ENCODE measurements around the gene RAP1GAP.
"Not testable (repeated sequence)": the region's sequence is repeated elsewhere in the genome, so short reads cannot be mapped to it uniquely, and the experiment has no call there.

RAP1GAP gene

GRCh38 chr1:21568809-21569385 is 100.3 kb downstream of the RAP1GAP start:
- no peak for DNase-seq (ENCODE audit: low spot score)

GRCh38 chr1:21568006-21568746 is 101.0 kb downstream of the RAP1GAP start:
- DNase-seq (ENCODE audit: low spot score): no peak

- DNase-seq (ENCODE audit: low spot score): no peak
These were observed 101.7 kb downstream of the RAP1GAP start for GRCh38 chr1:21567241-21568005.

DNA sequence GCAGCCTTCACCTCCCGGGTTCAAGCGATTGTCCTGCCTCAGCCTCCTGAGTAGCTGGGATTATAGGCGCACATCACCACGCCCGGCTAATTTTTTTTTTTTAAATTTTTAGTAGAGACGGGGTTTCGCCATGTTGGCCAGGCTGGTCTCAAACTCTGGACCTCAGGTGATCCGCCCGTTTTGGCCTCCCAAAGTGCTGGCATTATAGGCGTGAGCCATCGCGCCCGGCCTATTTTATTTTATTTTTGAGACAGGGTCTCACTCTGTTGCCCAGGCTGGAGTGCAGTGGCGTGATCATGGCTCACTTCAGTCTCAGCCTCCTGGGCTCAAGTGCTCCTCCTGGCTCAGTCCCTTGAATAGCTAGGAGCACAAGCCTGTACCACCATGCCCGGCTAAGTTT is 102.8 kb downstream of the RAP1GAP start:
- not testable (repeated sequence) for DNase-seq (ENCODE audit: low spot score)

DNA sequence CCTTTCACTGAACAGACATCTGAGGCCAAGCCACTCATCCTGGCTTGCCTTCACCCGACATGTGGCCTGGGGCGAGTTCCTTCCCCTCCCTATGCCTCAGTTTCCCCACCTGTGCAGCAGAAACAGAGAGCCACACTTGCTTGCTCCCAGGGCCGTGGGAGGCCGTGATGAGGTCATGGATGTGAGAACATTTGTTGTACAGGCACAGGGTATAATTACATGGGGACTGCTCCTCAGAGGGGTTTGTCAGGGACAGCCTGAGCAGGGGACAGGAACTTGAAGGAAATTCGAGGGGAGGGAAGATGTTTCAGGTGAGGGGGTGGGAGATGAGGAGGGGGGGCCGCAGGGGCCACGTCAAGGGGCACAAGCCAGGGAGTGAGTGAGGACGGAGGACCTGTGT is 103.9 kb downstream of the RAP1GAP start:
- no peak for DNase-seq (ENCODE audit: low spot score)

DNA sequence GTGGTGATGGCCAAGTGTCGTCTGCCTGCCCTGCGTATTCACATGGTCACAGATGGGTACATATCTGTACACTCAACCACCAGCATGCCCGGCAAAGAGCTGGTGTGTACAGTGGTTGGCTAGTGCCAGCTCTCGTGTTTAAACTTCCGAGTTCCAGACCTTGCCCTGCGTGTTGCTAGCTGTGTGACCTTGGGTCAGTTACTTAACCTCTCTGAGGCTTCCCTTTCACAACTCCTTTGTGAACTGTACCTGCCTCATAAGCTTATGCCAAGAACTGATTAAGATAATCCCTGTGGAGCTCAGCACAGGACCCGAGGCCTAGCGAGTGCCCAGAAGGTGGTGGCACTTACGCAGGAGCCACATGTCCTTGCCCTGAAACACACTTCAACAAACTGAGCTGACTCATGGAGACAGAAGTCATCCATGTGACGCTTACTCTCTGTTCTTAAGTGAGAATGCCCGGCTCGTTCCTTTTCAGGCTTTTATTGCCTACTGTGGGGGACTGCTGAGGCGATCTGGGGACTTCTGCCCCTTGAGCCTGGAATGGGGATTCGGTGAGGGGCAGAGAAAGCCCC is 104.5 kb downstream of the RAP1GAP start:
- no peak for DNase-seq (ENCODE audit: low spot score)

- no peak for DNase-seq (ENCODE audit: low spot score)
These were observed 105.2 kb downstream of the RAP1GAP start for GRCh38 chr1:21563971-21564370.

DNA sequence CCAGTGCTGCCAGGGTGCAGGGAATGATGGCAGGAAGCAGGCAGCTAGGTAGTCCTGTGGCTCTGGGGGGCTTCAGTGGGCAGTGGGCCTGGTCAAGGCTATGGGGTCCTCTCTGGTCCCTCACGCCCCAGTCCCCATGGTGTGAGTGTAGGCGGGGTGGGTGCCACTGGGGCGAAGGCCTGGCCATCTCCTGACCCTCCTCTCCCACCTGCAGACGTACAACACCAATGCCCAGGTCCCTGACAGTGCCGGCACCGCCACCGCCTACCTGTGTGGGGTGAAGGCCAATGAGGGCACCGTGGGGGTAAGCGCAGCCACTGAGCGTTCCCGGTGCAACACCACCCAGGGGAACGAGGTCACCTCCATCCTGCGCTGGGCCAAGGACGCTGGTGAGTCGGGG is 106.3 kb downstream of the RAP1GAP start:
- no peak for DNase-seq (ENCODE audit: low spot score)

DNA sequence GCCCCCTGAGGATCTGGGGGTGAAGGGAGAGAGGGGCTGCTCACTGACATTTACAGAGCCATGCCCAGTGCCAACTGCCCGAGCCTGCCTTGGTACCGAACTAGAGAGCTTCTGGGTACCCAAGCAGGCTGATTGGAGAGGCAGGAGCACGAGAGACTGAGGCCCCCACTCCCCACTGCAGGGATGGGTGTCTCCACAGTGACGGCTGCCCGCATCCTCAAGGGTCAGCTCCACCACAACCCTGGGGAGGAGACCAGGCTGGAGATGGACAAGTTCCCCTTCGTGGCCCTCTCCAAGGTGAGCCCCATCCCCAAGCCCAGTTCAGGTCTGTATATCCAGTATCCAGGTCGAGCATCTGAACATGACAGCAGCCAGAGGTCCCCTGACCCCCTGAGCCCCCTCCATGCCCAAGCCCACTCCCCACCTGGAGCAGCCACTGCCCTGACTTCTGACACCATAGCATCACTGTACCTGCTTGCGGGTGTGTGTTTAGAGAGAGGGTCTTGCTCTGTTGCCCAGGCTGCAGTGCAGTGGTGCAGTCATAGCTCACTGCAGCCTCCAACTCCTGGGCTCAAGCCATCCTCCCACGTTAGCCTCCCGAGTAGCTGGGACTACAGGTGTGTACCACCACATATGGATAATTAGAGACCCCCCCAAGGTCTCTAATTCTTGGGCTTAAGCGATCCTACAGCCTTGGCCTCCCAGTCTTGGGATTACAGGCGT is 108.1 kb downstream of the RAP1GAP start:
- no peak for DNase-seq (ENCODE audit: low spot score)

GRCh38 chr1:21559788-21560567 is 109.2 kb downstream of the RAP1GAP start:
- no peak for DNase-seq (ENCODE audit: low spot score)

DNA sequence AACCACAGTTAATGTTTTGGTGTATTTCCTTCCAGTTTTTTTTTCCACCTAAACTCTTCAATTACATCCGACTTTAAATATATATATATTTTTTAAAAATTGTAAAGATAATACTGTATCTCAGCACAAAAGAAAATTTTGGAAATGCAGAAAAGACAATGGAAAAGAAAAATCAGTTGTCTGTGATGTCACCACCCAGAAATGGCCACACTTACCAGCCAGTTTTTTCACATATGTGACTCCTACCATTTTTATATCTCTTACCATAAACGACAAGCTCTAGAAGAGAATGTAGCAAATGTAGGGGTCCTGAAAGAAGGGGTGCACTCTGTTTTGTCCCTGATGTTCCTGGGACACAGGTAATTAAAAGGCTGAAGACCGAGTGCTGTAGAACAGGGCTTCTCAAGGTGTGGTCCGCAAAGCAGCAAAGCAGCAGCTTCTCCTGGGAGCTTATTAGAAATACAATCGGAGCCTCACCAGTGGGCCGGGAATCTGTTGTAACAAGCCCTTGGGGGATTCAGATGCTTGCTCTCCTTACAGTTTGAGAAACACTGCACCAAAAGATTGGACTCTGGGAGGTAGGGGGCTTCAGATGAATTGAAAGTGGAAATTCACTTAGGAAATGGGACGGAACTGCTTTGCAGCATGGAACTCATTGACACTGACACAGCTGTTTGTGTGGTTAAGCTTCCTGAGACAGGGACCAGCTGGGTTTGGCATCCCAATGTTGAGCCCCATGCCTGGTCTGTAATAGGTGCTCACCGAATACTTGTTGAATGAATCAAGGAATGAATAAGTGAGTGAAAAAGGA is 115.8 kb downstream of the RAP1GAP start:
- DNase-seq (ENCODE audit: low spot score): no peak

DNA sequence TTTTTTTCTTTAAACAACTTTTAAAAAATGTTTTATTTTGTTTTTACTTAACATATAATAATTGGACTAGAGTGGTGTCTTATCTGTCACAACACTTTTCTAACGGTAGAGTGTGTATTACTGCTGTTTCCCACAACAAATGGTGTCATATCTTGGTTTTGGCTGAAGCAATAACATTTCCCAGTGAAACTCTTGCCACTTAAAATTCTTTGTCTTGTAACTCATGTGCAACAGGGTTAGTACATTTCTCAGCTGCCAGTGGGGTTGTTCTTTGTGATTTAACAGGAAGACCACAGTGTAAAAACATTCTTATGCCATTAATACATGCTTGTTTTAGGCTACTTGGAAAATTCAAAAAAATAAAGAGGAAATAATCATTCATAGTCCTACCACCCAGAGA is 116.4 kb downstream of the RAP1GAP start:
- no peak for DNase-seq (ENCODE audit: low spot score)

DNA sequence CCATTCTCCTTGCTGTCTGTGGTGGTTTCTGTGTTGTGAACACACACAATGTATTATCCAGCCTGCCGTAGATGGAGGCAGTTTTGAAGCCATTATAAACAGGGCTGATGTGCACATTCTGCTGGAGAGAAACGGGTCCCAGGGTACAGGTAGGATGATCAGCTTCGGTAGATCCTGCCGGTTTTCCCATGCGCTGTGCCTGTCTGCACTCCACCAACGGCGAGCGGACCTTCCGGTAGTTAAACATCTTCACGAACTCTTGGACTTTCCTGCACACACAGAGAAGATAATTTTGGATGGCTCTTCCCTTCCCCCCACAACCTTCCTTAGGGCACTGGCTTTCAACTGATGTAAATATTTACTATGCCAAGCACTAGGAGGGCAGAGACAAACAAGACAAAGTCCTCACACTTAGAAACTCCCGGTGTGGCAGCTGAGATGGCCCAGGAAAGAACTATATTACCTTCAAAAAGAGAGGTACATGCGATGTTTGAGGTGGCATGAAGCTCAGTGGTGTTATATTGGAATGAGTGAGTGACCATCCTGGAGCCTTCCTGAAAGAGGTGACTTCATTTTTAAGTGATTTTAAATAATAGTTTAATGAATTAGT is 118.2 kb downstream of the RAP1GAP start:
- no peak for DNase-seq (ENCODE audit: low spot score)

DNA sequence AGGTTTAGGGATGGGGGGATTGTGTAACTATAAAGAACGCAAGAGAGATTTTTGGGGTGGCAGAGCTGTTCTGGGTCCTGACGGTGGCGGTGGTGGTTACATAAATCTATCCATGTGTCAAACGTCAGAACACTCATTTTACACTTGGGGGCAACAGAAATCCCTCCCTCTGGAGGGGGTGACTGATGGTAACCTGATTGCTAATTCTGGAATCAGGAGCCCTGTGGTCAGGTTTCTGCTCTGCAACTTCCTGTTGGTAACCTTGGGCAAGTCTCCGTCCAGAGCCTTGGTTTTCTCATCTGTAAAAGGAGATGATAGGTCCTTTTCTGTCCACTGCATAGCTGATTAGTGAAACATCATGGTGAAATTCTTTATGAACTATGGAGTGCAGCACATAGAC is 119.1 kb downstream of the RAP1GAP start:
- DNase-seq (ENCODE audit: low spot score): no peak

- DNase-seq (ENCODE audit: low spot score): no peak
These were observed 121.3 kb downstream of the RAP1GAP start for GRCh38 chr1:21547876-21548275.
